Measurements from ENCODE around the gene UST.
"Not testable (repeated sequence)": the region's sequence is repeated elsewhere in the genome, so short reads cannot be mapped to it uniquely, and the experiment has no call there.

UST gene

DNA sequence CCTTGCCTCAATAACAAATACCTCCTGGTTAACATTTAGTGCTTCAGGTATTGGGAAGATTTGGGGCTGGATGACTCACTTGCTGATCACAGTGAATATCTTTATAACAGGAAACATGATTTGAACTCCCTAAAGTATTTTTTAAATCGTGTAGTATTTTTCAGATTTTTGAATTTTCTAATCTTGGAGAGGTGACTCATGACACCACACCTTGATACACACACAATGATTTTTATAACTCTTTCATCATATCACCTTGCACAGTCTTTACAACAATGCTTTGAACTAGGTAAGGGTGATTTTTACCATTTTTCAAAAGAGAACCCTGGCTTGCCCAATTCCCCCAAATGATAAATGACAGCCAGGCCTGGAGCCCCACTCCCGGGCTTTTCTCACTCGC is 273.5 kb downstream of the UST start:
- no peak for DNase-seq

DNA sequence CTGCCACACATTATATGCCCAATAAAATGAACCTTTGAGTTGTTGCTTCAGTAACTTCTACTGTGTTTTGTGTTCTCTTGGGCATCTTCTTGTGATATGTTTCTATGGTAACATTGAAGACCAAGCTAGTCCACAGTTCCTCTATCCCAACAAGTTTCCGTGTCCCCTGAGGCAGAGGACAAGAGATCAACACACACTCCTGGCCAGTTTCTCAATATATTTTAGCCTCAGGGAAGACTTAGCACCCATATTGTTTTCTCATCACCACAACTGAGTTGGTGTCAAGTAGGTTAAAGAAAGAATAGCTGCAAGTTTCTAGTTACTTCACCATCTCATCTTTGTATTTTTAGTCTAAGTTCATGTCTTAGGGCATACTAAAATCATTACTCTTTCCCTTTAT is 277.5 kb downstream of the UST start:
- no peak for DNase-seq

DNA sequence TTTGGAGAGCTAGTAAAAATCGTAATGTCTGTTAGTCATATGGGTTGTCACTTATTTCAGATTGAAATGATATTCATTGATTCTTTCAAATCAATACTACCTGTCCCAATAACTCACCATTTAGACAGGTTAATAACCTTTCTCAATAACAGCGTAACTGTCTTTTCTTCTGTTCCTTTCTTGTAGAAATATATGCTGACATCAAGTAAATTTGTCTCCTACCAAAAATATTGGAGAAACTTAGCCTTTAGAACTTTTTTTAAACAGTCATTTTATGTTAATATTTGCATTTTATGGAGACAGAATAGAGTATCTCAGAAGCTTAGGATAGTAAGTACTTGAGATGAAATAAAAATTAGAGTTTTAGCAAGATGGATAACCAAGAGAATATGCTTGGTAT is 278.2 kb downstream of the UST start:
- DNase-seq: no peak

DNA sequence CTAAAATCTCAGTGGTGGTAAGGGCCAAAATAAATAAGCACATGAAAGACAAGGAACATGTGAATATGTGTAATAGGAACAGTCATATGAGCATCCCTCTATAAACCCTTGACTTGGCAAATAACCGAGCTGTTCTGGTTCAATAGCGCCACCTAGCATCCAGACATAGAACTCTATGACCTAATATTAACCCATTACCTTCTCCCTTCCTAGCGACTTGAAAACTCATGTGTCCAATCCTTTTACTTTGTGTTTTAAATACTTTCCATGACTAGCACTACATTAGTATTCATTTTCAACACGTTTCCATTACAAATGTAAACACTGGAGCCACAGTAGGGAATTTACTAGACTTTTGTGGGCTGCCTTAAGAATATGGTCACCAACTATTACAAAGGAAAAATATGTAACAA is 279.7 kb downstream of the UST start:
- peak; percentile 42 for DNase-seq

DNA sequence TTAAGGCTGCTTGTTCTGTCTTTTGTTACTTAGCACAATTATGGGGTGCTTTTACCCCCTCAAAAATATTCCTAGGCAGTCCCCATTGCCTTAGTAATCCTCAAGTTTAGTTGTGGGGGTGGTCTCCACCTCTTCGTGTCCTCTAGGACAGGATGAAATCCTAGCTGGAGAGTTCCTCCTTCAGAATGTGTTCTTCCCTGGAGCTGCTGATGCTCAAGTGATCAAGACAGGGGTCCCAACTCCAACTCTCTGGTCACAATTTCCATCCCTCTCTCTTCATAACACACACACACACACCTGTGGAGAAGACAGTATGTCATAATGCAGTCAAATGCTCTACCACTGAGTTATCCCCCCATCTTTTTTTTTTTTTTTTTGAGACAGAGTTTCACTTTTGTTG is 280.7 kb downstream of the UST start:
- no peak for DNase-seq

DNA sequence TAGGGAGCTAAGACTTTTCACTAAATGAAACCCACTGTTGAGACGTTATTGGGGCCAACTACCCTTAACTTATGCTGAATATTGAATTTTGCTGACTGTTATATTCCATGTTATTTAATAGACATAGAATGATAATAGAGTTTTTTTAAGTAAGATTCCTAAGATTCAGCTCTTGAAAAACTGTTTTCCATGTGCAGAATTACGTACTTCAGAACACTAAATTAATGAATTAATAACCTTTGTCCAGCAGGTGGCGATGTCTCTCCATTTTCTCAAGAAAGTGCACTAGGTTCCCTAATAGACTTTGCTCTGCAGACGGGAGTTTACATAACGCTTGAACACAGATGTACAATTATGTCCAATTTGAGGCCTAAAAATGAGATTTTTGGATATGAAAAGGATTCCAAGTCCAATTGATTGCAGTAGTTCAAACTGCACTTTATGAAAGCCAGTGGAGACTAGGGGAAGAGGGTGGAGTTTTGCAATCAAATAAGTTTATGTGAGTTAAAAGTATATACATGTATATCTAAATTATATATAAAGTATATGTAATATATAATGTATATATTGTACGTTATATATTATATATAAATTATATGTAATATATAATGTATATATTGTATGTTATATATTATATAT is 282.1 kb downstream of the UST start:
- peak; percentile 87 for DNase-seq

DNA sequence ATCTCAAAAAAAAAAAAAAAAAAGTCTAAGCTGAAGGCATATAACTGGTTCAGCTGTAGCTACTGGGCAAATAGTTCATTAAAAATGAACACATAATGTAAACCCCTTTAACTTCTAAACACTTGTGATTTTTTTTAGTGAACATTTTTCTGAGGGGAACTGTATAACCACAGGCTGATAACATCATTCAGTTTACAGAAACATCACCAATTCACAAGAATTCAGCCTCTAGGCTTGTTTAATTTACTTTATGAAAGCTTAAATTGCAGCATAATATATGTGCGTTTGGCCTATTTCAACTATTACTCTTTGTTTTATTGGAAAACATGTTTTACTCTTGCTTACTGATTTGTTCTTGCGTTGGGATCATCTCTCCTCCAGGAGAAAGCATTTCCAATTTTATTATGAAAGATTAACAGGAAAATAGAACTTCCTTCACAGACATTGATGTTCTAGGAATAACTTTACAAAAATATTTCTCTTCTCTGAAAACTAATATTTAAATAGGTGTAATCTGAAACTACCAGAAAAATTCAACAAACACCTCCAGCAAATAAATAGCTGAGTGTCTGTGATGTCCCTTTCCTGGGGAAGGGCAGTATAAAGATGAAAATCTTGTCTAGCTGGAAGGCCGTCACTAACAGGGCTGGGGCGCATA is 284.5 kb downstream of the UST start:
- DNase-seq: peak; percentile 34

DNA sequence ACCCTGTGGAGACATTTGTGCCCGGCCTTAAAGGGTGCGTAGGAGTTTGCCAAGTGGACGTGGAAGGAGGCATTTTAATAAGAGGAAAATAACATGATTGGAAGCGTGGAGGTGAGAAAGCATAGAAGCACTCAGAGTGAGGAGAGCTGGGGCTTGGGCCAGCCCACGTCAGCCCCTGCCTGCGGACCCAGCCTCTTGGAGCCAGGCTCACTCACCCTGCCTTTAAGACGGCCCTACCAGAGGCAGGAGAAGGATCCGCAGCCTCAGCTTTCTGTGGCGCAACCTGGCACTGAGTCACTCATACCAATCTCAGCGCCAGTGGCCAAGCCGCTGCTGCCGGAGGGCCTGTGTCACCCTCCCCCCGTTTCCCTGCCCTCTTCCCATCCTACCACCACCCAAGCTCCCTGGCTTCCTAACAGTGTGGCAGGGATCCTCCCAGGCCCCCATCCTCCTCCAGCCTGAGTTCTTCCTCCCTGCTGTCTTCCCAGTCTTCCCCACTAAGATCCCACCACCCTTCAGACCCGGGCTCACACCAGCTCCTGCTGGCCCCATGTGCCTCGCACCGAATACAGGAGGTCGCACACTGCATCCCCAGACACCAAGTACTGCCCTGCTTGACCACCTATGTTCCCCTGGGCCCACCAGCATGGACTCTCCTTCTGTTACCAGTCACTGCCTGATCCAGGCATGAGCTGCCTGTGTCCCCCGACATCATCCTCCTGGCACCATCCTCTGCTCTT is 285.2 kb downstream of the UST start:
- DNase-seq: no peak

DNA sequence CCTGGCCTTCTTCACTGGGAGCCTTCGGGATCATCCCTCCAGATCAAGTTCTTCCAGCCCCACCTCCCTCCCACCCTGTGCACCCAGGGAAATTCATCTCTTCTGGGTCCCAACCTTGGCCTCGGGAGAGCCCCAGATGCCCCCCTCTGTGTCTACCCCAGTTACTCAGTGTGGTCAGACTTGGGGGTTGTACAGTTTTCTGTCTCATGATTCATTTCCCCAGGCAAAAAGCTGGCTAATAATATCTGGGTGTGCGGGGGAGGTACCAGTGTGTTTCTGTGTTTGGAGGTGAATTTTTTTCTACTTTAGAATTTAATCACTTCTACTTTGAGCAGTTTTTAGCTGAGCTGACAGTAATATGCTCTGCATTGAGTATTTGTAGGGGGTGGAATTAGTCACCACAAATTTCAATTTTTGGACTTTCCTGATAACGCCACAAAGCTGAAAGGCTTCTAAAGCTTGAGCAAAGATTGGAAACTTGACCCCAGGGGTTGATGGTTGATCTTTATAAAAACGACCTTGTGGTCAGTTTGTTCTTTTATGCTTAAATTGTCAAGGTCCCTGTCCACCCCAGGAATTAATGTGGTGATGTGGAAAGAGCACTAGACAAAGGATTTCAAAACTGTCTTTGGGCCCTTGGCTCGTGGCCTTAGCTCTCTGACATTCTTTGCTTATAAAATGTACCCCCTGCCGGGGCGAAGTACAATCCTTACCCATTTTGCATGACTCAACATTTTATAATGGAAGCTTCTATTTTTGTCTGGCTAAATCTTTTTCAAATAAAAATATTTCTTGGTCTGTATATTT is 286.0 kb downstream of the UST start:
- peak; percentile 45 for DNase-seq

- no peak for DNase-seq
Observed at GRCh38 chr6:149033454-149033853, 286.6 kb downstream of the UST start.

DNA sequence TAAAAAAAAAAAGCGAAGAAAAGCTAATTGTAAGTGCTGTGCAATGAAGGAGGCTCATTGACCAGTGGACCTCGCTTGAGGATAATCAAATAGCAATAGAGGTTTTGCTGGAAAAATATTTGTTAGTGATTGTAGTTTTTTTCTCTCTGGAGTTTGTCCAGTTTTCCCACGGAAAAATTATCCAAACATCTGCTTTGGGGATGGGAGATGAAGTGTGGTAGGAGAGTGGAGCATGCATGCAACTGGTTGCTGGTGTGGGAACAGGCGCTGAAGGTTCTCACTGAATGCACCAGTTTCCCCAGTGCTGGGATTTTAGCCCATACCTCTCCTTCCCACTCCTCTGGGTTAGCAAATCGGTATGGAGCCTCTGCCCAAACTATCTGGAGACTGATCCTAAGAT is 288.9 kb downstream of the UST start:
- DNase-seq: no peak

DNA sequence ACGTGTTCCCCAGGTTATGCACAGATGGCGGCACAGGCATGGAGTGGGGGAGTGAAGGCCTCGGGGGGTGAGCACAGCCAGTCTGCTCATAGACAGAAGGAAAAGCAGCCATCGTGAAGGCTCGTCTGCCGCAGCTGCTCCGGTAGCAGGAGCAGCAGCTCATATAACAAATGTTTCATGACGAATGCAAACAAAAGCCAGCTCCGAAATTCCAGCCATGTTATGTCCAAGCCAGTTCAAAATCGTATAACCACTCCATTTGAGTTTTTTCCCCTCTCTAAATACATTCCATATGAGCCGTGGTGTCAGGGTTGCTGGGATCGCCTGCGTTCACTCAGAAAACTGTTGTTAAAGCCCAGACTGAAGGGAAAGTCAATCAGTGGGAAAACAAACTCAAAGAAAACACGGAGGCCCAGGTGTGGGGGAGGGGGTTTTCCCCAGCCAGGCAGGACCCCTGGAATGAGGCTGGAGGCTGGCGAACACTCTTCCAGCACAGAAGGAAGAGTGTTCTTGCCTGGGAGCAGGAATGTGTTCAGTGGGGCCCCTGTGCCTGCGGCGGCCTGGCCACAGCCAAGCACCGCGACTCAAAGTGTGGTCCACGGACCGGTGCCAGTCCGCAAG is 290.3 kb downstream of the UST start:
- no peak for DNase-seq

GRCh38 chr6:149039025-149039424 is 292.2 kb downstream of the UST start:
- DNase-seq: not testable (repeated sequence)

GRCh38 chr6:149041953-149042352 is 295.1 kb downstream of the UST start:
- DNase-seq: no peak

- no peak for DNase-seq
Observed at GRCh38 chr6:149043476-149044130, 296.8 kb downstream of the UST start.

DNA sequence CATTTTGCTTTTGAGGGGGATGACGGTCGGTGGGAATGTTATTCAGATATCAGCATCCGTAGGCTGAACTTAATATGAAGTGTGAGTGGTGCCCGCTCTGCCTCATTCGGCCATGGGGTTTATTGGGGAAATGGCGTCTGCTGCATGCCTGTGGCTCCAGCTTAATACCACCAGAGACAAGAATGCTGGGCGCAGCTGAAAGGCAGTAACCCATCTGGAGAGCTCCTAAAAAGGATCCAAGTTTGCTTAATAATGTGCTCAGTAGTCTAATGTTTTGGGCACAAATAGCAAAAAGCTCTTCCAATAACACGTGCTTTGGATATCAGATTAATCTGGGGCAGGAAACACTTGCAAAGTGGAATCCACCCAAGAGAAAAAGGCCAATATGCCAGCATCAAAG is 297.7 kb downstream of the UST start:
- DNase-seq: no peak

- DNase-seq: peak; percentile 26
Observed at GRCh38 chr6:149045404-149045803, 298.6 kb downstream of the UST start.

- no peak for DNase-seq
Observed at GRCh38 chr6:149046164-149046821, 299.5 kb downstream of the UST start.

DNA sequence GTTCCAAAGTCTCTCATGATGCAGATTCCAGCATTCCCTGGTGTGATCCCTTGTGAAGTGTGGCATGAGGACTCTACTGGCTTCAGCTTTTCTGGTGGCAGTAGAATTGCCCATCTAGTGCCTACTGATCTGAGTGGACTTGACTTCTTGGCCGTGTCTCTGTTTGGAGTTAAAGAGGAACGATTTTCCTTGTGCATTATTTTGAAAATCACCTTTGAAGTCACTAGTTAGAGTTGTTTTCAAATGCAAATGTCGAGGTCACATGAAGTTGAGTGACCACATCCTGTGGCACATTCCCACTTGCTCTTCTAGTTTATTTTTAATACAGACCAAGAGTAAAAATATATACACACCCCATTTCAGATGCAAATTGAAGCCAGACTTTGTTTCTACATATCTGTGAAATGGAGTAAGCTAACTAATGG is 300.0 kb downstream of the UST start:
- DNase-seq: peak; percentile 29

GRCh38 chr6:149049230-149049629 is 302.4 kb downstream of the UST start:
- DNase-seq: no peak

- DNase-seq: no peak
Observed at GRCh38 chr6:149050160-149050559, 303.3 kb downstream of the UST start.
